ENCODE results near the gene ZKSCAN8. TPM values are rescaled to one million over a fixed set of nuclear protein-coding genes. Genes with fewer than 3 reads are reported as not detected.

ZKSCAN8 gene
- total RNA-seq, 1 experiment from 2014 or later = 29.4 TPM

DNA sequence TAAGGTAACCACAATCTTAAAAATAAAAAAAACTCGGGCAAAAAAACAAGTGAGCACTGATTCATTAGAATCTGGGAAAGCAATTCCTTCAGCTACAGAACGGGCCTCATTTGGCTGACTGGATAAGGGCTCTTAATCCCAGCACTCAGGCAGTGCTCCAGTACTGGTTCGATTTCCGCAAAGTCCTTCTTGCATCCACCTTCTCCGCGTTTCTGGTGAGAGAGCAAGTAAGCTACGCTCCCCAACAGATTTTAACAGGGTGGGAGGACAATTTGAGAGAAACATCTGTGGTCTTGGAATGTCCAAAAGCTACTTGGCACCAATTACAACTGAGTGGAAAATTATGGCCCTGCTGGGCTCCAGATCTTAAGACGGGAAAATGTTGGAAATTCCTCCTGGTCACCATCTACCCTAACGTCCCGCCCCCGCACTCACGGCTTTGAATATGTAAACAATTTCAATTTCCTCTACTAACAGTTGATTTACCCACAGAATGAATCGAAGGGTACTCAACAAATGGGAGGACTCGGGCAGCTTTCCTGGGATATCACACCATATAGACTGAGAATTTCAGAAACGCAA is 65.3 kb downstream of the ZKSCAN8 start:
- peak overlapping the region; percentile 55 for H3K4me3 ChIP-seq (ENCODE audit: low read depth, low read length, poor library complexity, severe bottlenecking)
- no peak for DNase-seq (ENCODE audit: low spot score)
- H3K9me3 ChIP-seq (ENCODE audit: low read depth, low read length, poor library complexity, severe bottlenecking) = no peaks in the 10 kb centered on the region
- BruUV-seq (replicated peaks) = no TSS peak
- intact Hi-C loops (cut with micrococcal nuclease; ENCODE audit: unreplicated experiment) = loop anchor here (5.0 kb wide), 1 partner anchor 65 kb away; the partner anchor contains the start of gene ZKSCAN8
- peaks cover 11% of the 10 kb centered on the region for H3K4me1 ChIP-seq (ENCODE audit: insufficient read depth, low read length, poor library complexity, severe bottlenecking)
- TF ChIP-seq CTCF (conservative IDR thresholded peaks at IDR 0.05; ENCODE audit: low read depth, low read length) (no peak), EZH2 (IDR thresholded peaks at IDR 0.05; ENCODE audit: borderline replicate concordance, low read depth, low read length, poor library complexity, severe bottlenecking) (no peak)
- H3K36me3 ChIP-seq (ENCODE audit: insufficient read depth, low read length, poor library complexity, severe bottlenecking) = no peaks in the 10 kb centered on the region
- CTCF ChIA-PET = no interaction called here
- H3K27ac ChIP-seq (ENCODE audit: low read depth, low read length, poor library complexity, severe bottlenecking) = no peak overlapping the region
- no peaks in the 10 kb centered on the region for H3K27me3 ChIP-seq (replicated peaks; ENCODE audit: insufficient read depth, low read depth, low read length, poor library complexity)
- POLR2A ChIA-PET (ENCODE audit: low non-redundant PET) = no interaction called here

DNA sequence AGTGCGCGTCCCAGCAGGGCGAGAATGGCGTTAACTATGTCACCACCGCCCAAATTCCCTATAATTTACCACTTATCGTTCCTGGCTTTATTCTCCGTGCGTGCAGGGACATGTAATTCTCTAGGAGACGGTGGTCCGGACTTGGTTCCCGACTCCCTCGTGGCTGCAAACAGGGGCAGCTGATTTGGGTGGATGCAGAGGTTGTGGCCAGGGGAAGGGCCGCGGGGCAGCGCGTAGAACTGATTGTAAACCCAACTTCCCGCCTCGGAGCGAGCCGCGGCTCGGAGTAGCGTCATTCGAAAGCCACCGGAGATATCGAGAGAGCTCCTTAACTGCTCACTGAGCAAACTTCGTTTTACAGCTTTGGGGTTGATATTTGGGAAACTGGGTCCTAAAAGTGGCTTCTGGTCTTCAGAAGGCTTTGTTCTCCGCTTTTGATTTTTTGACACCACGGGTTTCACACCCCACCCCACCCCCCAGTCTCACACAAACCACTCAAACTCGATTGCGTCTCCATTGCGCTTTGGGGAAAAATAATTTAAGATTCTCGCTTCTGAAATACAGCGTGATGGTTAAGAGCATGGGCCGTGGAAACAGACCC is 65.9 kb downstream of the ZKSCAN8 start:
- Histone ChIP-seq H3K4me1 (ENCODE audit: insufficient read depth, low read length, poor library complexity, severe bottlenecking) (peaks cover 5% of the 10 kb centered on the region), H3K36me3 (ENCODE audit: insufficient read depth, low read length, poor library complexity, severe bottlenecking) (no peaks in the 10 kb centered on the region), H3K27me3 (replicated peaks; ENCODE audit: insufficient read depth, low read depth, low read length, poor library complexity) (no peaks in the 10 kb centered on the region), H3K9me3 (ENCODE audit: low read depth, low read length, poor library complexity, severe bottlenecking) (no peaks in the 10 kb centered on the region), H3K27ac (ENCODE audit: low read depth, low read length, poor library complexity, severe bottlenecking) (no peak overlapping the region), H3K4me3 (ENCODE audit: low read depth, low read length, poor library complexity, severe bottlenecking) (peak overlapping the region; percentile 55)
- no peak for TF ChIP-seq CTCF (conservative IDR thresholded peaks at IDR 0.05; ENCODE audit: low read depth, low read length)
- no peak for TF ChIP-seq EZH2 (IDR thresholded peaks at IDR 0.05; ENCODE audit: borderline replicate concordance, low read depth, low read length, poor library complexity, severe bottlenecking)
- no TSS peak for BruUV-seq (replicated peaks)
- DNase-seq (ENCODE audit: low spot score) = peak; percentile 66
- intact Hi-C loops (cut with micrococcal nuclease; ENCODE audit: unreplicated experiment) = loop anchor here (5.0 kb wide), 1 partner anchor 65 kb away; the partner anchor contains the start of gene ZKSCAN8
- ChIA-PET CTCF (no interaction called here), POLR2A (ENCODE audit: low non-redundant PET) (no interaction called here)

- DNase-seq (ENCODE audit: low spot score) = peak; percentile 54
- ChIA-PET POLR2A (ENCODE audit: low non-redundant PET) (interaction anchor here (0.6 kb wide), 1 partner anchor 191 kb away, joined by 4 read pairs; no protein-coding TSS in a partner anchor), CTCF (no interaction called here)
- TF ChIP-seq EZH2 (IDR thresholded peaks at IDR 0.05; ENCODE audit: borderline replicate concordance, low read depth, low read length, poor library complexity, severe bottlenecking) = no peak
- no peak for TF ChIP-seq CTCF (conservative IDR thresholded peaks at IDR 0.05; ENCODE audit: low read depth, low read length)
- H3K4me1 ChIP-seq (ENCODE audit: insufficient read depth, low read length, poor library complexity, severe bottlenecking) = peaks cover 3% of the 10 kb centered on the region
- H3K27ac ChIP-seq (ENCODE audit: low read depth, low read length, poor library complexity, severe bottlenecking) = no peak overlapping the region
- no TSS peak for BruUV-seq (replicated peaks)
- H3K9me3 ChIP-seq (ENCODE audit: low read depth, low read length, poor library complexity, severe bottlenecking) = no peaks in the 10 kb centered on the region
- intact Hi-C loops (cut with micrococcal nuclease; ENCODE audit: unreplicated experiment) = loop anchor here (5.0 kb wide), 1 partner anchor 66 kb away; the partner anchor contains the start of gene ZKSCAN8
- H3K4me3 ChIP-seq (ENCODE audit: low read depth, low read length, poor library complexity, severe bottlenecking) = peak overlapping the region; percentile 55
- H3K36me3 ChIP-seq (ENCODE audit: insufficient read depth, low read length, poor library complexity, severe bottlenecking) = no peaks in the 10 kb centered on the region
- H3K27me3 ChIP-seq (replicated peaks; ENCODE audit: insufficient read depth, low read depth, low read length, poor library complexity) = no peaks in the 10 kb centered on the region
These were observed 66.5 kb downstream of the ZKSCAN8 start for GRCh38 chr6:28208111-28208659.

Other genes with a start within 250 kb of the ZKSCAN8 start
- gene OR2B2, start 229.5 kb upstream of the ZKSCAN8 start, total RNA-seq (2021) = not detected in 2 replicates
- 0.32 and 0.46 TPM in 2 replicates for gene OR2B6, start 184.6 kb upstream of the ZKSCAN8 start, total RNA-seq (2021)
- gene ZNF165, start 61.3 kb upstream of the ZKSCAN8 start, total RNA-seq (2021) = 0.58 and 0.85 TPM in 2 replicates
- gene ZSCAN16, start 17.3 kb upstream of the ZKSCAN8 start, total RNA-seq (2021) = 8.0 and 9.0 TPM in 2 replicates
- gene ZSCAN9, start 83.4 kb downstream of the ZKSCAN8 start, total RNA-seq (2021) = 13.3 and 15.1 TPM in 2 replicates
- gene ZKSCAN4, start 110.4 kb downstream of the ZKSCAN8 start, total RNA-seq (2021) = 6.4 and 6.6 TPM in 2 replicates
- not detected in 2 replicates for gene NKAPL, start 117.4 kb downstream of the ZKSCAN8 start, total RNA-seq (2021)
- gene ZSCAN26, start 125.3 kb downstream of the ZKSCAN8 start, total RNA-seq (2021) = 15.1 and 19.9 TPM in 2 replicates
- 11.3 and 11.6 TPM in 2 replicates for gene PGBD1, start 139.7 kb downstream of the ZKSCAN8 start, total RNA-seq (2021)
- gene ZSCAN31, start 194.3 kb downstream of the ZKSCAN8 start, total RNA-seq (2021) = 3.5 and 4.3 TPM in 2 replicates
- gene ZKSCAN3, start 208.1 kb downstream of the ZKSCAN8 start, total RNA-seq (2021) = 8.0 and 8.7 TPM in 2 replicates